ENCODE measurements around the gene WDR33. TPM values are rescaled to one million over a fixed set of nuclear protein-coding genes. Genes with fewer than 3 reads are reported as not detected.

The WDR33 gene
- total and polyA plus RNA-seq, 2 of the 13 experiments (the other 11 are each of a cell fraction or from before 2014, with no cell fraction given) = 54.9 to 78.2 TPM

DNA sequence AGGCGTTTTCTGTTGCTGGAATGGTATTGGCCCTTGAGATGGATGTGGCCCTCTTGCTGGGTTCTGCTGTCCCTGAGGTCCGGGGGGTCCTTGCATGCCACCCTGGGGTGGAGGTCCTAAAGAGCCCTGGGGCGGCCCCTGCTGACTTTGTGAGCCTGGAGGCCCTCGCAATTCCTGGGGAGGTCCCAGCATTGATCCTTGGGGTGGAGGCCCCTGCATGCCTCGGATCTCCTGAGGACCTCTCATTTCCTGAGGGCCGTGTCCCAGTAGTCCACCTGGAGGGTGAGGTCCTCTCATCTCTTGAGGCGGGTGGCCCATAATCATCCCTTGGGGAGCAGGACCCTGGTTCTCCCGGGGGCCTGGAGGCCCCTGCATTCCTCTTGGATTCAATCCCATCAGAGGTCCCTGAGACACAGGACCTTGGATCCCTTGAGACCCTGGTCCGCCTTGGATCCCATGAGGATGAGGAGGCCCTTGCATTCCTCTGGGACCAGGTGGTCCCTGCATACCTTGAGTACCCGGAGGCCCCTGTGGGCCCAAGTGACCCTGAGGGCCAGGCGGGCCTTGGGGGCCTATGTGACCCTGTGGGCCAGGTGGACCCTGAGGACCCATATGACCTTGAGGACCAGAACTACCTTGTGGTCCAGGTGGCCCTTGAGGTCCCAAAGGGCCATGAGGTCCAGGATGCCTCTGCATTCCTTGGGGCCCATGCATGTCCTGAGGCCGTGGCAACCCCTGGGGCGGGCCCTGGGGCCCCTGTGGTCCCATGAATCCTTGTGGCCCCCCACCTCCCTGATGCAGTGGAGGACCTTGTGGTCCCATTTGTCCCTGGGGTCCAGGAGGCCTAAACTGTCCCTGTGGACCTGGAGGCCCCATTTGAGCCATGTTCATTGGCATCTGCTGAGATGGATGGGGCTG lies 91.4 kb downstream of the WDR33 start:
- TF ChIP-seq RBM22 (optimal IDR thresholded peaks at IDR 0.05; ENCODE audit: low read length) (peak; percentile 54), PRMT3 (CRISPR knock-in tag; IDR thresholded peaks at IDR 0.05; ENCODE audit: borderline replicate concordance, low read depth) (no peak), POLR2A (IDR thresholded peaks at IDR 0.05; ENCODE audit: insufficient read depth in 1 of 2, low read depth in 2 of 2, low read length in 2 of 2) (0 out of 4 replicates have a peak, but pooled peaks of 1 of the 2 experiments have one; percentile 7), AGO2 (optimal IDR thresholded peaks at IDR 0.05; ENCODE audit: low read depth, low read length) (peak; percentile 62)
- TF ChIP-seq, protein P1, sequence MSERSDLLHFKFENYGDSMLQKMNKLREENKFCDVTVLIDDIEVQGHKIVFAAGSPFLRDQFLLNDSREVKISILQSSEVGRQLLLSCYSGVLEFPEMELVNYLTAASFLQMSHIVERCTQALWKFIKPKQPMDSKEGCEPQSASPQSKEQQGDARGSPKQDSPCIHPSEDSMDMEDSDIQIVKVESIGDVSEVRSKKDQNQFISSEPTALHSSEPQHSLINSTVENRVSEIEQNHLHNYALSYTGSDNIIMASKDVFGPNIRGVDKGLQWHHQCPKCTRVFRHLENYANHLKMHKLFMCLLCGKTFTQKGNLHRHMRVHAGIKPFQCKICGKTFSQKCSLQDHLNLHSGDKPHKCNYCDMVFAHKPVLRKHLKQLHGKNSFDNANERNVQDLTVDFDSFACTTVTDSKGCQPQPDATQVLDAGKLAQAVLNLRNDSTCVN (CRISPR knock-in tag; IDR thresholded peaks at IDR 0.05; ENCODE audit: borderline replicate concordance) = no peak
- no TSS peak for BruUV-seq (replicated peaks)
- no peak overlapping the region for H2AFZ ChIP-seq (ENCODE audit: low read length)
- no peak overlapping the region for H3K9ac ChIP-seq (ENCODE audit: insufficient read depth, low read depth, low read length)
- H3K4me3 ChIP-seq (replicated peaks in 1 of 3; ENCODE audit: insufficient read depth in 1 of 3, low read depth in 2 of 3, low read length in 3 of 3) = no peak overlapping the region
- ATAC-seq (peak; percentile 34), DNase-seq (ENCODE audit: low spot score) (no peak), FAIRE-seq (no peak)
- in situ Hi-C loops (cut with HindIII; ENCODE audit: extremely low pct_ligation_motif_present, low pct_unique_long_range_greater_than_20kb) = no loop called here
- H3K27ac ChIP-seq (ENCODE audit: extremely low read length, insufficient read depth, low read length) = no peak overlapping the region
- H3K4me1 ChIP-seq (ENCODE audit: insufficient read depth, low read length) = peaks cover 12% of the 10 kb centered on the region
- no peaks in the 10 kb centered on the region for H3K79me2 ChIP-seq (ENCODE audit: insufficient read depth, low read length)
- H3K27me3 ChIP-seq (ENCODE audit: control insufficient read depth in 1 of 2, insufficient read depth in 2 of 2, low read length in 2 of 2) = no peaks in the 10 kb centered on the region
- POLR2A ChIA-PET = interaction anchor here (1.5 kb wide), 1 partner anchor 19 kb away, joined by 3 read pairs; no protein-coding TSS in a partner anchor
- H3K4me2 ChIP-seq (ENCODE audit: low read depth, low read length) = no peak overlapping the region
- no peaks in the 10 kb centered on the region for H4K20me1 ChIP-seq (ENCODE audit: insufficient read depth, low read length)
- peaks cover 20 to 72% of the 10 kb centered on the region in 2 experiments for H3K36me3 ChIP-seq (replicated peaks in 1 of 2; ENCODE audit: control insufficient read depth in 1 of 2, insufficient read depth in 2 of 2, low read length in 2 of 2)
- CTCF ChIA-PET (ENCODE audit: low intra/inter-chr PET ratio, low total read pairs) = no interaction called here
- intact Hi-C loops (cut with micrococcal nuclease; ENCODE audit: unreplicated experiment) = loop anchor here (5.0 kb wide), 1 partner anchor 43 kb away; no protein-coding TSS in a partner anchor
- 95% methylated on average over 6 of the region's 13 CpGs for WGBS (ENCODE audit: low lambda C conversion rate)
- no peaks in the 10 kb centered on the region for H3K9me3 ChIP-seq (ENCODE audit: low read length)
